Caco-2 (cell line): ENCODE data around the gene CIT. TPM values are rescaled to one million over a fixed set of nuclear protein-coding genes. Genes with fewer than 3 reads are reported as not detected.
A peak's percentile ranks its signal among the peaks of the same experiment; 100 is the strongest.

ENCODE experiments used
- BruUV-seq: library from RNA; stranded (reverse); fragments of 400-500 nt; replicated peaks from 2 replicates; lab custom pipeline; 2021; lab: Mats Ljungman, UMichigan
- CTCF ChIA-PET: fragments of 300-600 bp; sonication (Branson Sonifier 250); formaldehyde crosslinking; loops from one replicate; lab custom pipeline; 2022; ENCODE audit warnings: antibody characterized with exemption; lab: Charles Lee
- POLR2A ChIA-PET: fragments of 300-600 bp; sonication (Branson Sonifier 250); formaldehyde crosslinking; loops from one replicate; lab custom pipeline; 2022; ENCODE audit warnings: antibody characterized with exemption; lab: Charles Lee
- DNase-seq, 2 experiments: peaks; one replicate each; pipeline versions ENCODE4 v3.0.0 to v3.0.0-alpha.2; 2020 to 2022
- H3K27me3 ChIP-seq: replicated peaks from 2 replicates; pipeline ENCODE4 v1.6.0; 2011; ENCODE audit warnings: low read length; ENCODE audit not compliant: control insufficient read depth, insufficient read depth
- H3K36me3 ChIP-seq: 2 replicates; pipeline ENCODE4 v1.5.1; 2011; ENCODE audit warnings: low read length; ENCODE audit not compliant: control insufficient read depth, insufficient read depth
- H3K4me1 ChIP-seq: fragments of 250-450 bp; sonication (Bioruptor Pico); 2 replicates; pipeline ENCODE4 v1.5.1; 2020; ENCODE audit warnings: mild to moderate bottlenecking
- H3K4me3 ChIP-seq: 2 replicates; pipeline ENCODE4 v1.5.1; 2011; ENCODE audit warnings: low read depth, mild to moderate bottlenecking, control low read depth, low read length
- H3K9me3 ChIP-seq: fragments of 250-450 bp; sonication (Bioruptor Pico); 2 replicates; pipeline ENCODE4 v1.5.1; 2020; ENCODE audit warnings: mild to moderate bottlenecking, moderate library complexity
- H3K27ac Mint-ChIP-seq: one replicate; pipeline ENCODE4 v1.8.0; 2022; ENCODE audit warnings: mixed read lengths; ENCODE audit not compliant: unreplicated experiment
- H3K27me3 Mint-ChIP-seq: one replicate; pipeline ENCODE4 v1.8.0; 2022; ENCODE audit warnings: mixed read lengths; ENCODE audit not compliant: insufficient read depth, unreplicated experiment
- H3K36me3 Mint-ChIP-seq: one replicate; pipeline ENCODE4 v1.8.0; 2022; ENCODE audit warnings: mild to moderate bottlenecking, mixed read lengths; ENCODE audit not compliant: insufficient read depth, unreplicated experiment
- H3K4me1 Mint-ChIP-seq: one replicate; pipeline ENCODE4 v1.8.0; 2022; ENCODE audit warnings: low read depth, mixed read lengths; ENCODE audit not compliant: unreplicated experiment
- H3K4me3 Mint-ChIP-seq: one replicate; pipeline ENCODE4 v1.8.0; 2022; ENCODE audit warnings: mild to moderate bottlenecking, moderate library complexity, mixed read lengths; ENCODE audit not compliant: unreplicated experiment
- H3K9me3 Mint-ChIP-seq: one replicate; pipeline ENCODE4 v1.8.0; 2022; ENCODE audit warnings: mixed read lengths; ENCODE audit not compliant: unreplicated experiment
- intact Hi-C: fragments of 100-400 bp; cut with micrococcal nuclease; formaldehyde crosslinking; loops from one replicate; pipeline ENCODE4 v1.10.0; 2022; ENCODE audit not compliant: unreplicated experiment
- total RNA-seq: library from RNA; stranded (reverse); gene quantifications from 2 replicates; pipeline ENCODE4 v1.2.3, GENCODE V29; 2022
- TF ChIP-seq, protein P1 (sequence below), 2 experiments: fragments of 200-600 bp in 1 of 2; IDR thresholded peaks; 1 replicate in 1 of 2; 2 replicates in 1 of 2; pipeline versions ENCODE4 v1.5.1 to v1.8.0; 2011 to 2022; ENCODE audit warnings: antibody characterized with exemption in 1 of 2, control low read depth in 1 of 2, inconsistent platforms in 1 of 2, low read depth in 1 of 2, low read length in 1 of 2, mild to moderate bottlenecking in 1 of 2, moderate library complexity in 1 of 2; ENCODE audit not compliant: insufficient read depth in 1 of 2, severe bottlenecking in 1 of 2, unreplicated experiment in 1 of 2

The CIT gene
- total RNA-seq, 1 experiment from 2014 or later, result 55.9 TPM

DNA sequence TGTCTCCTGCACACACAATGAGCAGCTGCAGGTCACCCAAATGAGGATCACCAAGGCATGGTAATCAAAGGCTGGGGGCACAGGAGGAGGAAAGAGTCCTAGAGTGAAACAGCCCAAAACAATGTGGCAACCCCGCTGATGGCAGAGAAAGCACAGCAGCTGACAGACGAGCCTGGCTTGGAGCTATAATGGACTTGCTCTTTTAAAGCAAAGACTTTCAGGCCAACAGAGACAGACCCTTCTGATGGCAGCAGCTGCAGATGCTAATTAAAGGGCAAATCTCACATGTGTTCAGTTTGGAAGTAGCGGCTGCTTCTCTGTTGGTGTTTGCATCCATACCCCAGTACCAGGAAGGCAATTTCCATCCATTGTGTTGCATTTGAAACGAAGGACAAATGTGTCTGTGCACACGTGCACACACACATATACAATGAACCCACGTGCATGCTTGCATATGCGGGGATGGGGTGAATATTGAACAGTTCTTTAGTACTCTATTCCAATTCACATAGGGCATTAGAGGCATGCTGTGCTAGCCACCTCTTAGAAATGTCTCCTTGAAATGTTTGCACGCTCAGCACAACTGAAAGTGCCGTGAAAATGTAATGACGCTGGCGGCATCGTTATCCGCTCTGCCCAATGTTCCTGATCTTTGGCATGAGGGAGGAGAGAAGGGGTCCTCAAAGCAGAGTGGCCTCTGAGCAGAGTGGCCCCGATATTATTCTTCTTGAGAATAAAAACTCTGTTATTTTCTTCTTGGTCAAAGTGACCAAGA is 38.1 kb downstream of the CIT start:
- intact Hi-C loops, result no loop called here
- POLR2A ChIA-PET, result no interaction called here
- Mint-ChIP-seq H3K36me3 (peaks cover 14% of the 10 kb centered on the region), H3K9me3 (no peaks in the 10 kb centered on the region), H3K27me3 (no peaks in the 10 kb centered on the region), H3K4me3 (no peak overlapping the region), H3K4me1 (no peaks in the 10 kb centered on the region), H3K27ac (no peak overlapping the region)
- CTCF ChIA-PET, result no interaction called here
- H3K4me1 ChIP-seq, result no peaks in the 10 kb centered on the region
- no TSS peak for BruUV-seq
- no peak overlapping the region for H3K4me3 ChIP-seq
- DNase-seq, result no peak
- TF ChIP-seq, protein P1, sequence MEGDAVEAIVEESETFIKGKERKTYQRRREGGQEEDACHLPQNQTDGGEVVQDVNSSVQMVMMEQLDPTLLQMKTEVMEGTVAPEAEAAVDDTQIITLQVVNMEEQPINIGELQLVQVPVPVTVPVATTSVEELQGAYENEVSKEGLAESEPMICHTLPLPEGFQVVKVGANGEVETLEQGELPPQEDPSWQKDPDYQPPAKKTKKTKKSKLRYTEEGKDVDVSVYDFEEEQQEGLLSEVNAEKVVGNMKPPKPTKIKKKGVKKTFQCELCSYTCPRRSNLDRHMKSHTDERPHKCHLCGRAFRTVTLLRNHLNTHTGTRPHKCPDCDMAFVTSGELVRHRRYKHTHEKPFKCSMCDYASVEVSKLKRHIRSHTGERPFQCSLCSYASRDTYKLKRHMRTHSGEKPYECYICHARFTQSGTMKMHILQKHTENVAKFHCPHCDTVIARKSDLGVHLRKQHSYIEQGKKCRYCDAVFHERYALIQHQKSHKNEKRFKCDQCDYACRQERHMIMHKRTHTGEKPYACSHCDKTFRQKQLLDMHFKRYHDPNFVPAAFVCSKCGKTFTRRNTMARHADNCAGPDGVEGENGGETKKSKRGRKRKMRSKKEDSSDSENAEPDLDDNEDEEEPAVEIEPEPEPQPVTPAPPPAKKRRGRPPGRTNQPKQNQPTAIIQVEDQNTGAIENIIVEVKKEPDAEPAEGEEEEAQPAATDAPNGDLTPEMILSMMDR (IDR thresholded peaks at IDR 0.05; ENCODE audit: insufficient read depth in 1 of 2, low read depth in 1 of 2, low read length in 1 of 2, severe bottlenecking in 1 of 2, unreplicated experiment in 1 of 2), result no peak
- H3K36me3 ChIP-seq, result no peaks in the 10 kb centered on the region
- no peaks in the 10 kb centered on the region for H3K9me3 ChIP-seq
- H3K27me3 ChIP-seq, result no peaks in the 10 kb centered on the region

DNA sequence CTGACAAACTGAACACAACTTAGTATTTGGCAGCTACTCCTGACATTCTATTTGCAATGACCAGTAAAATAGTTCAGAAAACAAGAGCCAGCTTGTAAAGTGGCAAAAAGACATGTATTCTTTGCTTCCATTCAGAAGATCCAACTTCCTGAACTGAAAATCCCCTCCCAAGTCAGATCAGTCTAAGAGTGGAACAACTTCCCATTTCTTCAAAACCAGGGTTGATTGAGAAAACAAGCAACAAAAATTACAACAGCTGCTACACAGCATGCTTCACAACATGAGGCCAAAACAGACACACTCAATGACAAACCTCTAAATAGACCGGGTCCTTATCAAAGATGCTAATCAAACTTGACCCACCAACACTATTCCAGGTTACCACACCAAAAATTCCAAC is 40.3 kb downstream of the CIT start:
- TF ChIP-seq, protein P1 (IDR thresholded peaks at IDR 0.05; ENCODE audit: insufficient read depth in 1 of 2, low read depth in 1 of 2, low read length in 1 of 2, severe bottlenecking in 1 of 2, unreplicated experiment in 1 of 2), result no peak
- no peaks in the 10 kb centered on the region for H3K4me1 Mint-ChIP-seq
- H3K9me3 ChIP-seq, result no peaks in the 10 kb centered on the region
- H3K4me1 ChIP-seq, result no peaks in the 10 kb centered on the region
- no peaks in the 10 kb centered on the region for H3K9me3 Mint-ChIP-seq
- intact Hi-C loops, result no loop called here
- no peak for DNase-seq
- BruUV-seq, result no TSS peak
- no peak overlapping the region for H3K4me3 Mint-ChIP-seq
- CTCF ChIA-PET, result interaction anchor here (0.7 kb wide), 1 partner anchor 127 kb away, joined by 3 read pairs; no protein-coding TSS in a partner anchor
- no peaks in the 10 kb centered on the region for H3K27me3 Mint-ChIP-seq
- no peaks in the 10 kb centered on the region for H3K27me3 ChIP-seq
- H3K36me3 ChIP-seq, result no peaks in the 10 kb centered on the region
- H3K36me3 Mint-ChIP-seq, result peaks cover 5% of the 10 kb centered on the region
- POLR2A ChIA-PET, result no interaction called here
- H3K27ac Mint-ChIP-seq, result no peak overlapping the region
- no peak overlapping the region for H3K4me3 ChIP-seq

DNA sequence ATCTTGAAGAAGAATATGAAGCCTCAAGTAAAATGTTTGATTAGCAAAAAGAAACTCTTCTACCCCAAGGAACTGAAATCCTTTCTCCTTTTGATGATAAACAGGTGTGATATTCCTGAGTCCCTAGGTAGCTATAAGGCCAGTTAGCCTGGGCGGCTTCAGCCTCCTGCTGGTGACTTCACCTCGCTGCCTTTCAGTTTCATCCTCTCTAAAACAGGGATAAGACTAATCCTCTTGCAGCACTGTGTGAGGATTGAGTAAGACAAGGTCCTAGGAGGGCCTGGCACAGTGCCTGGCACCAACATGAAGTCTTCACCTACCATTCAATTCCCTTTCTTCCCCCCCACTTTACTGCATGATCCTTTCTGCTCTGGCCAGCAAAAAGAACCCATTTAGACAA is 42.1 kb downstream of the CIT start:
- Mint-ChIP-seq H3K4me1 (no peaks in the 10 kb centered on the region), H3K27me3 (no peaks in the 10 kb centered on the region), H3K27ac (no peak overlapping the region), H3K9me3 (no peaks in the 10 kb centered on the region), H3K36me3 (no peaks in the 10 kb centered on the region), H3K4me3 (no peak overlapping the region)
- intact Hi-C loops, result no loop called here
- CTCF ChIA-PET, result interaction anchor here (0.9 kb wide), 1 partner anchor 30 kb away, joined by 3 read pairs; no protein-coding TSS in a partner anchor
- POLR2A ChIA-PET, result no interaction called here
- H3K4me3 ChIP-seq, result no peak overlapping the region
- DNase-seq, result peak in 1 of 2 experiments; percentile 7
- H3K27me3 ChIP-seq, result no peaks in the 10 kb centered on the region
- H3K4me1 ChIP-seq, result no peaks in the 10 kb centered on the region
- H3K36me3 ChIP-seq, result no peaks in the 10 kb centered on the region
- no TSS peak for BruUV-seq
- TF ChIP-seq, protein P1 (IDR thresholded peaks at IDR 0.05; ENCODE audit: insufficient read depth in 1 of 2, low read depth in 1 of 2, low read length in 1 of 2, severe bottlenecking in 1 of 2, unreplicated experiment in 1 of 2), result peak; percentile 11 to 27
- H3K9me3 ChIP-seq, result no peaks in the 10 kb centered on the region
